ENCODE results near the gene CTDNEP1. TPM values are rescaled to one million over a fixed set of nuclear protein-coding genes. Genes with fewer than 3 reads are reported as not detected.

The CTDNEP1 gene
- total RNA-seq, 4 donors from 2014 or later, result 71.8 to 86.4 (median 81.1) TPM

DNA sequence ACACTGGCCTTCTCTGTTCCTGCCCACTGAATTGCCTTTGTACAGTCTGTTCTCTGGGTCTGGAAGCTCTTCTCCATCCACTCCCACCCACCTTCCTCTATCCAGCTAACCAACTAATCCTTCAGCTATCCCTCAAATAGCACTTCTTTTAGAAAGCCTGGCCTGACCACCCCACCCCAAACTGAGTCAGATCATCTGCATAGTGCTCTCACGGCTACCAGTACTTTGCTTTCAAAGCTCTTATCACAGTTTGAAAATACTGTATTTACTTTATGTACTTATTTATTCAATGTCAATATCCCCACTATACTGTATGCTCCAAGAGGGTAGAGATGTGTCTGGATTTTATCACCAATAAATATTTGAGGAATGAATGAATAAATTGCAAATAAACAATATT is 15.2 kb upstream of the CTDNEP1 start:
- TF ChIP-seq, protein P1, sequence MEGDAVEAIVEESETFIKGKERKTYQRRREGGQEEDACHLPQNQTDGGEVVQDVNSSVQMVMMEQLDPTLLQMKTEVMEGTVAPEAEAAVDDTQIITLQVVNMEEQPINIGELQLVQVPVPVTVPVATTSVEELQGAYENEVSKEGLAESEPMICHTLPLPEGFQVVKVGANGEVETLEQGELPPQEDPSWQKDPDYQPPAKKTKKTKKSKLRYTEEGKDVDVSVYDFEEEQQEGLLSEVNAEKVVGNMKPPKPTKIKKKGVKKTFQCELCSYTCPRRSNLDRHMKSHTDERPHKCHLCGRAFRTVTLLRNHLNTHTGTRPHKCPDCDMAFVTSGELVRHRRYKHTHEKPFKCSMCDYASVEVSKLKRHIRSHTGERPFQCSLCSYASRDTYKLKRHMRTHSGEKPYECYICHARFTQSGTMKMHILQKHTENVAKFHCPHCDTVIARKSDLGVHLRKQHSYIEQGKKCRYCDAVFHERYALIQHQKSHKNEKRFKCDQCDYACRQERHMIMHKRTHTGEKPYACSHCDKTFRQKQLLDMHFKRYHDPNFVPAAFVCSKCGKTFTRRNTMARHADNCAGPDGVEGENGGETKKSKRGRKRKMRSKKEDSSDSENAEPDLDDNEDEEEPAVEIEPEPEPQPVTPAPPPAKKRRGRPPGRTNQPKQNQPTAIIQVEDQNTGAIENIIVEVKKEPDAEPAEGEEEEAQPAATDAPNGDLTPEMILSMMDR (IDR thresholded peaks at IDR 0.05; ENCODE audit: low read depth), result no peak

GRCh38 chr17:7263801-7264078 is 12.2 kb upstream of the CTDNEP1 start:
- TF ChIP-seq, protein P1 (IDR thresholded peaks at IDR 0.05; ENCODE audit: low read depth), result no peak

GRCh38 chr17:7262935-7263800 is 11.6 kb upstream of the CTDNEP1 start:
- TF ChIP-seq, protein P1 (IDR thresholded peaks at IDR 0.05; ENCODE audit: low read depth), result no peak

GRCh38 chr17:7262192-7262934 is 10.8 kb upstream of the CTDNEP1 start, which contains the start of gene CLDN7:
Gene CLDN7 (minus strand): TSS chr17:7262478. CDS start chr17:7262043, 435 bp downstream.
- TF ChIP-seq, protein P1 (IDR thresholded peaks at IDR 0.05; ENCODE audit: low read depth), result no peak

DNA sequence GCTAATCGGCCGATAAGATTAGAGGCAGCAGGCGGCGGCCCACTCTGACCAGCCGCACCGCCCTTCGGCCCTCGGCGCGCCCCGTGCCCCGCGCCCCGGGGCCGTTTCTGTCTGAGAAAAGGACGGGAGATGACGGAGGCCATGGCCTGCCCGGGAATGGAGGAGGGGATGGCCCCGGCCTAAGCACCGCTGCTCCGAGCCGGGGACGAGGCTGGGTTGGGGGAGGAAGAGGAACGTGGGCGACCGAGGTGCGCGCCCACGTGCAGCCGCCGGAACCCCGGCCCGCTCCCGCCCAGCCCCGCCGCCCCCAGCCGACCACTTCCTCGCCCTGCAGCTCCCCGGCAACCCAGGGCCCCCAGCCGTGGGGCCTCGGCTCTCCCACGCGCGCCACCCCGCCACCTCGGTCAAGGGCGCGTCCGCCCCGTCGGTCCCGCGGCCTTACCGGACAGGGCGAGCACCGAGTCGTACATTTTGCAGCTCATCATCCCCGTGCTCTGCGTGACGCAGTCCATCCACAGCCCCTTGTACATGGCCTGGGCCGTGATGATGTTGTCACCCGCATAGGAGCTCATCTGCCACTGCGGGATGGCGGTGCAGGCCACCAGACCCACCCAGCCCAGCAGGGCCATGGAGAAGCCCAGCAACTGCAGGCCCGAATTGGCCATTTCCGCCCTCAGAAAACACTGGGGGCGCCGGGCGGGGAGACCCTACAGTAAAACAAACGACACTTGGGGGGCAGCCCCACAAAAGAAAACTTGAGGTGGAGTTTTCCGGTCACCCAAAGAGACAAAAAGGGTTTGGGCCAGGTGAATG is 10.1 kb upstream of the CTDNEP1 start:
- TF ChIP-seq, protein P1 (IDR thresholded peaks at IDR 0.05; ENCODE audit: low read depth), result no peak

GRCh38 chr17:7260651-7261378 is 9.3 kb upstream of the CTDNEP1 start:
- TF ChIP-seq, protein P1 (IDR thresholded peaks at IDR 0.05; ENCODE audit: low read depth), result no peak
